Neural progenitor cell (in vitro differentiated cells): ENCODE results near the gene UBE2E1. TPM values are rescaled to one million over a fixed set of nuclear protein-coding genes. Genes with fewer than 3 reads are reported as not detected.
"Not testable (repeated sequence)": the region's sequence is repeated elsewhere in the genome, so short reads cannot be mapped to it uniquely, and the experiment has no call there.

Experiments used
- DNase-seq: peaks from one replicate; pipeline ENCODE4 v3.0.0-alpha.2; 2016; ENCODE audit warnings: low spot score
- H2AFZ ChIP-seq: fragments of 200-600 bp; sonication (generic); replicated peaks from 2 replicates; pipeline ENCODE4 v1.6.1; 2016; ENCODE audit warnings: antibody characterized with exemption
- H3F3A ChIP-seq: fragments of 200-600 bp; sonication (generic); 2 replicates; pipeline ENCODE4 v1.6.1; 2016; ENCODE audit warnings: antibody characterized with exemption, low read depth
- H3K27ac ChIP-seq: fragments of 200-600 bp; sonication (generic); 2 replicates; pipeline ENCODE4 v1.5.1; 2016; ENCODE audit warnings: mild to moderate bottlenecking
- H3K27me3 ChIP-seq: fragments of 200-600 bp; sonication (generic); 2 replicates; pipeline ENCODE4 v1.6.1; 2016; ENCODE audit warnings: mild to moderate bottlenecking, moderate library complexity
- H3K36me3 ChIP-seq: fragments of 200-600 bp; sonication (generic); 2 replicates; pipeline ENCODE4 v1.5.1; 2016
- H3K4me1 ChIP-seq: fragments of 200-600 bp; sonication (generic); 2 replicates; pipeline ENCODE4 v1.6.1; 2016; ENCODE audit warnings: mixed run types
- H3K4me2 ChIP-seq: fragments of 200-600 bp; sonication (generic); 2 replicates; pipeline ENCODE4 v1.6.1; 2016
- H3K4me3 ChIP-seq: fragments of 200-600 bp; sonication (generic); 2 replicates; pipeline ENCODE4 v1.5.1; 2016
- H3K79me2 ChIP-seq: fragments of 200-600 bp; sonication (generic); 2 replicates; pipeline ENCODE4 v1.6.1; 2016; ENCODE audit warnings: low read depth
- H3K9ac ChIP-seq: fragments of 200-600 bp; sonication (generic); 2 replicates; pipeline ENCODE4 v1.6.1; 2016
- H3K9me3 ChIP-seq: fragments of 200-600 bp; sonication (generic); 2 replicates; pipeline ENCODE4 v1.5.1; 2016; ENCODE audit warnings: low read depth
- H4K20me1 ChIP-seq: fragments of 200-600 bp; sonication (generic); 2 replicates; pipeline ENCODE4 v1.6.1; 2016; ENCODE audit warnings: low read depth
- H3K27ac Mint-ChIP-seq: 3 replicates; pipeline ENCODE4 v1.8.0; 2021; ENCODE audit warnings: mixed read lengths
- H3K27me3 Mint-ChIP-seq: 2 replicates; pipeline ENCODE4 v1.8.0; 2022; ENCODE audit warnings: low read depth, mild to moderate bottlenecking, inconsistent platforms, moderate library complexity, mixed read lengths; ENCODE audit not compliant: insufficient read depth
- H3K36me3 Mint-ChIP-seq: 3 replicates; pipeline ENCODE4 v1.8.0; 2021; ENCODE audit warnings: mixed read lengths
- H3K4me1 Mint-ChIP-seq: 3 replicates; pipeline ENCODE4 v1.8.0; 2021; ENCODE audit warnings: mixed read lengths
- H3K4me3 Mint-ChIP-seq: 3 replicates; pipeline ENCODE4 v1.8.0; 2021; ENCODE audit warnings: mild to moderate bottlenecking, moderate library complexity, mixed read lengths
- H3K9me3 Mint-ChIP-seq: 3 replicates; pipeline ENCODE4 v1.8.0; 2020; ENCODE audit warnings: mixed read lengths
- CTCF ChIP-seq: fragments of 200-600 bp; sonication (generic); IDR thresholded peaks from 2 replicates; pipeline ENCODE4 v1.5.1; 2017; ENCODE audit warnings: antibody characterized with exemption, mild to moderate bottlenecking
- EZH2 ChIP-seq: fragments of 200-600 bp; sonication (generic); IDR thresholded peaks from 2 replicates; pipeline ENCODE4 v1.6.1; 2017; ENCODE audit warnings: antibody characterized with exemption, mild to moderate bottlenecking, moderate library complexity
- EZH2phosphoT487 ChIP-seq: fragments of 200-600 bp; sonication (generic); IDR thresholded peaks from 2 replicates; pipeline ENCODE4 v1.6.1; 2017; ENCODE audit warnings: antibody characterized with exemption
- total RNA-seq: library from RNA; depleted of rRNA; stranded (reverse); fragments of >200 nt; gene quantifications from 2 replicates; pipeline ENCODE4 v1.2.3, GENCODE V29; 2015; ENCODE audit warnings: low replicate concordance

The UBE2E1 gene
- total RNA-seq, 1 donor from 2014 or later: 391 TPM

GRCh38 chr3:23869977-23870662 lies 64.4 kb downstream of the UBE2E1 start:
- peaks cover 8% of the 10 kb centered on the region for H3K9me3 Mint-ChIP-seq
- H3K4me2 ChIP-seq: no peak overlapping the region
- H3K36me3 ChIP-seq: no peaks in the 10 kb centered on the region
- no peaks in the 10 kb centered on the region for H3K27me3 ChIP-seq
- H3K36me3 Mint-ChIP-seq: peaks cover 4% of the 10 kb centered on the region
- peaks cover 91% of the 10 kb centered on the region for H3K79me2 ChIP-seq
- TF ChIP-seq EZH2phosphoT487 (no peak), CTCF (no peak), EZH2 (no peak)
- H3K4me1 Mint-ChIP-seq: peaks cover 37% of the 10 kb centered on the region
- DNase-seq: no peak
- H3K27me3 Mint-ChIP-seq: peaks cover 4% of the 10 kb centered on the region
- peaks cover 16% of the 10 kb centered on the region for H3F3A ChIP-seq
- peaks cover 52% of the 10 kb centered on the region for H4K20me1 ChIP-seq
- H3K9me3 ChIP-seq: no peaks in the 10 kb centered on the region
- peak overlapping the region; percentile 13 for H3K27ac ChIP-seq
- H3K4me3 ChIP-seq: no peak overlapping the region
- no peak overlapping the region for H2AFZ ChIP-seq
- H3K9ac ChIP-seq: no peak overlapping the region
- H3K4me1 ChIP-seq: peaks cover 38% of the 10 kb centered on the region
- no peak overlapping the region for H3K4me3 Mint-ChIP-seq
- H3K27ac Mint-ChIP-seq: no peak overlapping the region

- not testable (repeated sequence) for H3K36me3 ChIP-seq, H3K4me3 ChIP-seq, H3K27ac Mint-ChIP-seq, DNase-seq, H3K9me3 Mint-ChIP-seq, H3K4me2 ChIP-seq, H3K27me3 Mint-ChIP-seq, H3K36me3 Mint-ChIP-seq, H3K9ac ChIP-seq, H2AFZ ChIP-seq, H3K27ac ChIP-seq, H3K27me3 ChIP-seq, H3K9me3 ChIP-seq, H3K4me3 Mint-ChIP-seq
- peaks cover 32% of the 10 kb centered on the region for H3K4me1 ChIP-seq
- H3K79me2 ChIP-seq: peaks cover 91% of the 10 kb centered on the region
- H3K4me1 Mint-ChIP-seq: peaks cover 31% of the 10 kb centered on the region
- H4K20me1 ChIP-seq: peaks cover 51% of the 10 kb centered on the region
- H3F3A ChIP-seq: peaks cover 11% of the 10 kb centered on the region
These were observed 64.9 kb downstream of the UBE2E1 start for GRCh38 chr3:23870663-23871043.

- not testable (repeated sequence) for H3K9me3 ChIP-seq, H3K9me3 Mint-ChIP-seq, H3F3A ChIP-seq, H2AFZ ChIP-seq, H3K27me3 ChIP-seq, H3K4me2 ChIP-seq, H3K27ac Mint-ChIP-seq, H3K36me3 Mint-ChIP-seq, H3K4me3 Mint-ChIP-seq, H3K27ac ChIP-seq, H3K4me3 ChIP-seq, H3K9ac ChIP-seq, H3K27me3 Mint-ChIP-seq, DNase-seq, H3K36me3 ChIP-seq
- H3K4me1 Mint-ChIP-seq: peaks cover 24% of the 10 kb centered on the region
- Histone ChIP-seq H3K79me2 (peaks cover 91% of the 10 kb centered on the region), H4K20me1 (peaks cover 50% of the 10 kb centered on the region), H3K4me1 (peaks cover 25% of the 10 kb centered on the region)
These were observed 65.6 kb downstream of the UBE2E1 start for GRCh38 chr3:23871361-23871760.

GRCh38 chr3:23872330-23872729 lies 66.6 kb downstream of the UBE2E1 start:
- Histone ChIP-seq H4K20me1 (peaks cover 48% of the 10 kb centered on the region), H3K4me2 (no peak overlapping the region), H3K79me2 (peaks cover 91% of the 10 kb centered on the region), H3F3A (no peaks in the 10 kb centered on the region), H3K4me1 (peaks cover 17% of the 10 kb centered on the region), H3K9me3 (no peaks in the 10 kb centered on the region), H3K4me3 (no peak overlapping the region), H2AFZ (no peak overlapping the region), H3K9ac (no peak overlapping the region), H3K27me3 (no peaks in the 10 kb centered on the region), H3K27ac (no peak overlapping the region), H3K36me3 (no peaks in the 10 kb centered on the region)
- no peak for DNase-seq
- Mint-ChIP-seq H3K27ac (no peak overlapping the region), H3K9me3 (peaks cover 12% of the 10 kb centered on the region), H3K36me3 (peaks cover 4% of the 10 kb centered on the region), H3K4me1 (peaks cover 15% of the 10 kb centered on the region), H3K4me3 (no peak overlapping the region), H3K27me3 (peaks cover 4% of the 10 kb centered on the region)
- TF ChIP-seq CTCF: no peak
- no peak for TF ChIP-seq EZH2phosphoT487
- no peak for TF ChIP-seq EZH2
